Activated CD8-positive, alpha-beta T cell treated with anti-CD3 and anti-CD28 coated beads for 36 hours (primary cell): ENCODE data around the gene PRPF19. TPM values are rescaled to one million over a fixed set of nuclear protein-coding genes. Genes with fewer than 3 reads are reported as not detected.

Experiments
- ATAC-seq: fragments of 200-7000 bp; cut with Tn5 transposase; one replicate; pipeline ENCODE4 v1.10.0; 2021; ENCODE audit warnings: mild to moderate bottlenecking, moderate library complexity
- CTCF ChIA-PET: fragments of 350-600 bp; sonication (Branson Sonifier 250); formaldehyde crosslinking; loops from one replicate; lab custom pipeline; 2021; ENCODE audit warnings: antibody characterized with exemption; lab: Charles Lee
- POLR2A ChIA-PET: fragments of 350-600 bp; sonication (Branson Sonifier 250); formaldehyde crosslinking; loops from one replicate; lab custom pipeline; 2021; ENCODE audit warnings: antibody characterized with exemption; lab: Charles Lee
- DNase-seq: peaks from one replicate; pipeline ENCODE4 v3.0.0-alpha.2; 2020
- H3K27ac Mint-ChIP-seq: one replicate; pipeline ENCODE4 v1.8.0; 2021; ENCODE audit warnings: mild to moderate bottlenecking, mixed read lengths
- H3K27me3 Mint-ChIP-seq: one replicate; pipeline ENCODE4 v1.8.0; 2021; ENCODE audit warnings: mixed read lengths
- H3K36me3 Mint-ChIP-seq: one replicate; pipeline ENCODE4 v1.8.0; 2021; ENCODE audit warnings: low read depth, mixed read lengths
- H3K4me1 Mint-ChIP-seq: one replicate; pipeline ENCODE4 v1.8.0; 2021; ENCODE audit warnings: low read depth, mixed read lengths
- H3K4me3 Mint-ChIP-seq: one replicate; pipeline ENCODE4 v1.8.0; 2021; ENCODE audit warnings: mild to moderate bottlenecking, moderate library complexity, mixed read lengths
- H3K9me3 Mint-ChIP-seq: one replicate; pipeline ENCODE4 v1.8.0; 2021; ENCODE audit warnings: mixed read lengths
- intact Hi-C: fragments of 100-400 bp; cut with micrococcal nuclease; formaldehyde crosslinking; loops from one replicate; pipeline ENCODE4 v1.10.0; 2022
- total RNA-seq, 2 experiments: library from RNA; stranded (reverse); gene quantifications; one replicate each; pipeline ENCODE4 v1.2.3, GENCODE V29; 2021
- TF ChIP-seq, protein P1 (sequence below): fragments of 200-600 bp; IDR thresholded peaks from one replicate; pipeline ENCODE4 v1.8.0; 2022; ENCODE audit warnings: antibody characterized with exemption, mild to moderate bottlenecking

Gene PRPF19
- total RNA-seq, 2 experiments from 2014 or later = 142 to 150 TPM

DNA sequence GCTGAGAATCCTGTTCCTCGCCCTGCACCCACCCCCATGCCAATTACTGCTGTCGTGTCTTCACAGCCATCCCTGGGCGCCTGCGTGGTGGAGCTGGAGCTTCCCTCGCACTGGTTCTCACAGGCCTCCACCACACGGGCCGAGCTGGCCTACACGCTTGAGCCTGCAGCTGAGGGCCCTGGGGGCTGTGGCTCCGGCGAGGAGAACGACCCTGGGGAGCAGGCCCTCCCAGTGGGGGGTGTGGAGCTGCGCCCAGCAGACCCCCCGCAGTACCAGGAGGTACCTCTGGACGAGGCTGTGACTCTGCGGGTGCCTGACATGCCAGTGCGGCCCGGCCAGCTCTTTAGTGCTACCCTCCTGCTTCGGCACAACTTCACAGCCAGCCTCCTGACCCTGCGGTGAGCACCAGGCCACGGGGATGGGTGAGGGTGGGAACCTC is 22.2 kb upstream of the PRPF19 start:
- no peaks in the 10 kb centered on the region for H3K9me3 Mint-ChIP-seq
- TF ChIP-seq, protein P1, sequence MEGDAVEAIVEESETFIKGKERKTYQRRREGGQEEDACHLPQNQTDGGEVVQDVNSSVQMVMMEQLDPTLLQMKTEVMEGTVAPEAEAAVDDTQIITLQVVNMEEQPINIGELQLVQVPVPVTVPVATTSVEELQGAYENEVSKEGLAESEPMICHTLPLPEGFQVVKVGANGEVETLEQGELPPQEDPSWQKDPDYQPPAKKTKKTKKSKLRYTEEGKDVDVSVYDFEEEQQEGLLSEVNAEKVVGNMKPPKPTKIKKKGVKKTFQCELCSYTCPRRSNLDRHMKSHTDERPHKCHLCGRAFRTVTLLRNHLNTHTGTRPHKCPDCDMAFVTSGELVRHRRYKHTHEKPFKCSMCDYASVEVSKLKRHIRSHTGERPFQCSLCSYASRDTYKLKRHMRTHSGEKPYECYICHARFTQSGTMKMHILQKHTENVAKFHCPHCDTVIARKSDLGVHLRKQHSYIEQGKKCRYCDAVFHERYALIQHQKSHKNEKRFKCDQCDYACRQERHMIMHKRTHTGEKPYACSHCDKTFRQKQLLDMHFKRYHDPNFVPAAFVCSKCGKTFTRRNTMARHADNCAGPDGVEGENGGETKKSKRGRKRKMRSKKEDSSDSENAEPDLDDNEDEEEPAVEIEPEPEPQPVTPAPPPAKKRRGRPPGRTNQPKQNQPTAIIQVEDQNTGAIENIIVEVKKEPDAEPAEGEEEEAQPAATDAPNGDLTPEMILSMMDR = no peak
- CTCF ChIA-PET = interaction anchor here (0.7 to 2.7 kb wide), 5 partner anchors 10 to 97 kb away, joined by 3 to 10 read pairs (median 3); no protein-coding TSS in a partner anchor
- no peak overlapping the region for H3K4me3 Mint-ChIP-seq
- POLR2A ChIA-PET = no interaction called here
- ATAC-seq (no peak), DNase-seq (no peak)
- no peak overlapping the region for H3K27ac Mint-ChIP-seq
- peaks cover 11% of the 10 kb centered on the region for H3K27me3 Mint-ChIP-seq
- H3K4me1 Mint-ChIP-seq = peaks cover 17% of the 10 kb centered on the region
- intact Hi-C loops = no loop called here
- no peaks in the 10 kb centered on the region for H3K36me3 Mint-ChIP-seq

DNA sequence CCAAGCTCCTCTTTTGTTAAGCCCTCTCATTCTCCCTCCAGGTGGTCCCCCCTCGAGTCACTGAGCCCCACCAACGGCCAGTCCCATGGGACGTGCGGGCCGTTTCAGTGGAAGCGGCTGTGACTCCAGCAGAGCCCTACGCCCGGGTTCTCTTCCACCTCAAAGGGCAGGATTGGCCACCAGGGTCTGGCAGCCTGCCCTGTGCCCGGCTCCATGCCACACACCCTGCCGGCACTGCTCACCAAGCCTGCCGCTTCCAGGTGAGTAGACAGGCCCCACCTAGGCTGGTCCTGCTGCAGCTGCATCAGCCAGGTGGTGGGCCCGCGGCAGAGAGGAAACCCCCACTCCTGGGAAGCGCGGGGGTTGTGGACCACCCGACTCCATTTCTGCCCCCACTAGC is 21.2 kb upstream of the PRPF19 start:
- Mint-ChIP-seq H3K27me3 (peaks cover 11% of the 10 kb centered on the region), H3K4me3 (no peak overlapping the region), H3K4me1 (peaks cover 20% of the 10 kb centered on the region), H3K9me3 (no peaks in the 10 kb centered on the region), H3K36me3 (peaks cover 6% of the 10 kb centered on the region), H3K27ac (no peak overlapping the region)
- intact Hi-C loops = no loop called here
- ChIA-PET POLR2A (interaction anchor here (1.0 kb wide), 1 partner anchor 21 kb away, joined by 3 read pairs; the partner anchor contains the start of gene PRPF19), CTCF (interaction anchor here (0.7 to 2.7 kb wide), 5 partner anchors 9 to 96 kb away, joined by 3 to 10 read pairs (median 3); no protein-coding TSS in a partner anchor)
- TF ChIP-seq, protein P1 = no peak
- ATAC-seq (no peak), DNase-seq (no peak)

DNA sequence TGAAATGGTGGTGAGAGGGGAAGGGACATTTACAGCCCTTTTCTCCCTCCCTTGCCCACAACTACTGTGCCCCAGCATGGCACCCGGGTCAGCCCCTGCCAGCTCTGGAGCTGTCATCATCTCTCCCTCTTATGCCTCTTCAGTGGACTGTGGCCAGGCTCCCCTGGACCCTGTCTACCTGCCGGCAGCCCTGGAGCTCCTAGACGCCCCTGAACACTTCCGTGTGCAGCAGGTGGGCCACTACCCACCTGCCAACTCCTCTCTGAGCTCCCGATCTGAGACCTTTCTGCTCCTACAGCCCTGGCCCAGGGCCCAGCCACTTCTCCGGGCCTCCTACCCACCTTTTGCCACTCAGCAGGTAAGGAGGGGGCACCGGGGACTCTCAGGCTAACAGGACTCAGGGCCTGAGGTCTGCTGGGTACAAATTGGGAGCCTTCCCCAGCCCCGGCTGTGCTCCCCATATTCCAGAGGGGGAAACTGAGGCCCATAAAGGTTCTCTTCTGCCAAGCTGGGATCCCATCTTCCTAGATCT is 20.7 kb upstream of the PRPF19 start:
- H3K27ac Mint-ChIP-seq = no peak overlapping the region
- peaks cover 11% of the 10 kb centered on the region for H3K27me3 Mint-ChIP-seq
- H3K4me1 Mint-ChIP-seq = peaks cover 20% of the 10 kb centered on the region
- ChIA-PET CTCF (interaction anchor here (0.9 to 2.7 kb wide), 5 partner anchors 12 to 202 kb away, joined by 3 to 10 read pairs (median 4); no protein-coding TSS in a partner anchor), POLR2A (interaction anchor here (1.0 kb wide), 2 partner anchors 21 to 37 kb away, joined by 3 read pairs; partner anchors contain the start of gene PRPF19)
- intact Hi-C loops = no loop called here
- no peak for DNase-seq
- TF ChIP-seq, protein P1 = no peak
- H3K4me3 Mint-ChIP-seq = no peak overlapping the region
- ATAC-seq = no peak
- no peaks in the 10 kb centered on the region for H3K9me3 Mint-ChIP-seq
- peaks cover 11% of the 10 kb centered on the region for H3K36me3 Mint-ChIP-seq

DNA sequence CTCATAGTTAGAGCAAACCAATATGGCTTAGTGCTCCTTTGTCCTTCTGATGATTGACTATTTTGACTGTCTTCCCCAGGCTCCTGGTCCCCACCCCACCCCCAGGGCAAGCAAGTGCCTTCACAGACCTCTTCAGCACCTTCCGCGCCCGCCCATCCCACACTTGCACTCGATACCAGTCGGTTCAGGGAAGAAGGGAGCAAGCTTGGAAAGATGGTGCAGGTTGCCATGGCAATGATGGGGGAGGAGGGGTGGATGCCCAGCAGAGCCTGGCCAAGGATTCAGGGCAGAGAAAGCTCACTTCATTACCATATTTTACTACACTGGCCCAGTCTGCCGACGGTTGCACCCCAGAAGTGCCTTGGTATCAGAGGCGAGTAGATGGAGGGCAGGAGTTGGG is 20.1 kb upstream of the PRPF19 start:
- Mint-ChIP-seq H3K27ac (no peak overlapping the region), H3K4me3 (no peak overlapping the region), H3K4me1 (peaks cover 20% of the 10 kb centered on the region), H3K27me3 (peaks cover 11% of the 10 kb centered on the region), H3K36me3 (peaks cover 15% of the 10 kb centered on the region), H3K9me3 (no peaks in the 10 kb centered on the region)
- POLR2A ChIA-PET = interaction anchor here (1.0 kb wide), 1 partner anchor 36 kb away, joined by 3 read pairs; no protein-coding TSS in a partner anchor
- ATAC-seq (no peak), DNase-seq (no peak)
- CTCF ChIA-PET = interaction anchor here (1.0 to 2.7 kb wide), 3 partner anchors 11 to 203 kb away, joined by 3 to 10 read pairs (median 4); no protein-coding TSS in a partner anchor
- TF ChIP-seq, protein P1 = no peak
- intact Hi-C loops = no loop called here

DNA sequence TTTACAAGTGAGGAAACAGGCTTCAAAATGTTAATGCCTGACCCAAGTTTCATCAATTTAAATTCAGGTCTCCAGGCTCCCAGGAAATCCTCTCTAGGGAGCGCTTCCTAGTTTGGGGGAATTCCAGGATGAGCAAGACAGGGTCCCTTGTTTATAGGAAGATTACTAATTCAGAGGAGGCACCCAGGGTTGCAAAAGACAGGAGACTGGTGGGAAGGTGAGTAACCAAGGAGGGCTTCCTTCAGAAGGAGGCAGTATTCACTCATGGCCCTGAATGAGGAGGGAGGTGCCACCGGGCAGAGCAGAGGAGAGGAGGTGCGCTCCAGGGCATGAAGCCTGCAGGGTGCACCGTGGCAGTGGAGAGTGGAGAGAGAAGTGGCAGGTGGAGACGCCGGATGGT is 19.5 kb upstream of the PRPF19 start:
- Mint-ChIP-seq H3K9me3 (no peaks in the 10 kb centered on the region), H3K4me3 (no peak overlapping the region), H3K4me1 (peaks cover 20% of the 10 kb centered on the region), H3K27me3 (peaks cover 11% of the 10 kb centered on the region), H3K27ac (no peak overlapping the region), H3K36me3 (peaks cover 20% of the 10 kb centered on the region)
- CTCF ChIA-PET = no interaction called here
- intact Hi-C loops = no loop called here
- ATAC-seq = peak; percentile 35
- TF ChIP-seq, protein P1 = no peak
- no peak for DNase-seq
- POLR2A ChIA-PET = no interaction called here
